Right lobe of liver (tissue), 4 donors: ENCODE results near the gene HCK.

Source experiments
- POLR2A ChIP-seq: fragments of 450-650 bp; IDR thresholded peaks from one replicate; pipeline ENCODE4 v1.6.1; 2017; ENCODE audit warnings: antibody characterized with exemption, mild to moderate bottlenecking
- TF ChIP-seq, protein P1 (sequence below), 4 donors: fragments of 200-600 bp in 3 of 4; fragments of 450-650 bp in 1 of 4; IDR thresholded peaks; one replicate each; pipeline versions ENCODE4 v1.5.1 to v1.8.0; 2016 to 2022; ENCODE audit warnings: antibody characterized with exemption in 4 of 4, mild to moderate bottlenecking in 2 of 4
- donor health status: DM: no; HTN: no; CAD: no.
- donor health status: DM: no; HTN: no; CAD: no.
- donor health status: DM: no; HTN: yes; CAD: no.

DNA sequence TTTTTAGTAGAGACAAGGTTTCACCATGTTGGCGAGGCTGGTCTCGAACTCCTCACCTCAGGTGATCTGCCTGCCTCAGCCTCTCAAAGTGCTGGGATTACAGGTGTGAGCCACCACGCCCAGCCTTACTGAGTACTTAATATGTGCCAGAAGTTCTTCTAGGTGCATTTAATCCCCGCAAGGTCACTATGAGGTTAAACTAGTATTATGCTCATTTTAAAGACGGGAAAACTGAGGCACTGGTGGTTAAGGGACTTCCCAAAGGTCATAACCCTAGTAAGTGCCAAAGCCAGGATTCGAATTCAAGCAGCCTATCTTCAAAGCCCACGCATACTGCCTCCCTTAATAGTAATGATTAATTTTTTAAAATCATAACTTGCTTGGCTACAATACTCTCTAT lies 42.5 kb upstream of the HCK start:
- TF ChIP-seq, protein P1, sequence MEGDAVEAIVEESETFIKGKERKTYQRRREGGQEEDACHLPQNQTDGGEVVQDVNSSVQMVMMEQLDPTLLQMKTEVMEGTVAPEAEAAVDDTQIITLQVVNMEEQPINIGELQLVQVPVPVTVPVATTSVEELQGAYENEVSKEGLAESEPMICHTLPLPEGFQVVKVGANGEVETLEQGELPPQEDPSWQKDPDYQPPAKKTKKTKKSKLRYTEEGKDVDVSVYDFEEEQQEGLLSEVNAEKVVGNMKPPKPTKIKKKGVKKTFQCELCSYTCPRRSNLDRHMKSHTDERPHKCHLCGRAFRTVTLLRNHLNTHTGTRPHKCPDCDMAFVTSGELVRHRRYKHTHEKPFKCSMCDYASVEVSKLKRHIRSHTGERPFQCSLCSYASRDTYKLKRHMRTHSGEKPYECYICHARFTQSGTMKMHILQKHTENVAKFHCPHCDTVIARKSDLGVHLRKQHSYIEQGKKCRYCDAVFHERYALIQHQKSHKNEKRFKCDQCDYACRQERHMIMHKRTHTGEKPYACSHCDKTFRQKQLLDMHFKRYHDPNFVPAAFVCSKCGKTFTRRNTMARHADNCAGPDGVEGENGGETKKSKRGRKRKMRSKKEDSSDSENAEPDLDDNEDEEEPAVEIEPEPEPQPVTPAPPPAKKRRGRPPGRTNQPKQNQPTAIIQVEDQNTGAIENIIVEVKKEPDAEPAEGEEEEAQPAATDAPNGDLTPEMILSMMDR (IDR thresholded peaks at IDR 0.05): no peak
- no peak for TF ChIP-seq POLR2A
